HG02852 (cell line): ENCODE measurements around the gene PDCD7.

Source experiments
- ATAC-seq: cut with Tn5 transposase; IDR thresholded peaks from one replicate; pipeline ENCODE4 v1.9.1; 2021; ENCODE audit warnings: mild to moderate bottlenecking, moderate library complexity; ENCODE audit not compliant: unreplicated experiment

The PDCD7 gene

DNA sequence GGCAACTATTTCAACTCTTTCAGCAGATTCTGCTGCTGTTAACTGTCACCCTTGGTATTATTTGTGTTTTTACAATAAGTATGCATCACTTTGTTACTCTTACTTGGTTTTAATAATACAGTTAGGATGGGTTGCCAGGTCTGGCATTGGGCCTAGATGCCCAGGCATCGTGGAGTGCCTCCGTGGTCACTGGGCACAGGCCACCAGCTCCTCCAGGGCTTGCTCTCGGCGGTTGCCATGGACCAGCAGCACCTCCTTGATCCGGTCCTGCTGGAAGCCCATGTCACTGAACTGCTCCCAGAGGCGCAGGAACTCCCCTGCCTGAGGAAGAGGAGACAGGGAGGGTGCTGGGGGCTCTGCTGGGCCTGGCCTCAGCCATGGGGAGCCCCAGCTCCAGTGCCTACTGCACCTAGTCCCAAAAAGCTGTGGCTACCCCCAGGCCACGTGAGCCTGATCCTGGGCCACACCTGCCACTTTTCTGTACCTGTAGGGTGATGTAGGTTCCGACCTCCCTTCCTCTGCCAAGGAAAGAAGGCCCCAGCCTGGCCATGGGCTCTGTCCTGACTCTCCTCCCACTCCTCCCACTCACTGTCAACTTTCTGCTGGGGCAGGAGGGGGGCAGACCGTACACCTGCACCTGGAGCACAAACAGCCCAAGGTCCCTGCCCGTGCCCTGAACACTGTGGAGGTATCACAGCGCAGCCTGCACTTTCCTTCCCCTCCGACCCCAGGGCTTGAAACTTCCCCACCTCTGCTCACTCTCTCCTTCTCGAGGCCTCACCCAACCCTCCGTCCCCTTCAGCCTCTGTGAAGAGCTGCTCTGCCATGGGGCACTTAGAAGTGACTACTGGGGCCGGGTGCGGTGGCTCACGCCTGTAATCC, 40.5 kb downstream of the PDCD7 start:
- no peak for ATAC-seq

DNA sequence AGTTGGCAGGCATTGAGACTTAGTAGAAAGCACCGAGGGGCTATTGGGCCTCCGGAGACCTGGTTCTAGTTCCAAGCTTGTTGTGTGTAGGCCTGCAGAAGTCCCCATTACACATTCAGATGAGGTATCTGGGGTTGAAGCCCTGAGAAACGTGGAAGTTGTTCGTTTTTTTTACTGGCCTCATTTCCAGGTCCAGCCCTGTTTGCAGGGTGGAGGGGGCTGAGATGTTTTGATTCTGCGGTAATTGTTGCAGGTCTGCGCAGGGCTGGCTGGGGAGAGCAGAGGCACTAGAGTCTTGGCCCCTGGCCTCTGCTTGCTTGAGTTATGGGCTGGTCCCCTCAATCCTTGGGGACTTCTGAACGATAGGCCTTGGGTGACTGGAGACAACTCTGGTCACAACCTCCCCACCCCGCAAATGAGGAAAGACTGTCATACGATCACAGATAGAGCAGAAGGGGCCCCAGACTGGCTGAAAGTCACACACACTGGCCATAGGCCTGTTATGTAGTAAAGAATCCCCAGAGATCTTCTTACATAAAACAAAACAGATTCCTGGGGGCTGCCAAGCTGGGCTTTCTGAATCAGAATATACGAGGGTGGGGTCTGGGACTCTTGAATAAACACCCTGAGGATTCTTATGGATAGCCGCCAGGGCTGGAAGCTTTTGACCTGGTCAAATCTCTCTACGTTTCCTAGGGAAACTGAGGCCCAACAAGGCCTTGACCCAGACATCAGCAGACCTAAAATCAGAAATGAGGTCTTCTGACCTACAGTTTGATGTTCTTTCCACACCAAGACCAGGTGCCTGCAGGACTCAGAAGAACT, 41.5 kb downstream of the PDCD7 start:
- ATAC-seq, result no peak

GRCh38 chr15:65089206-65089824, 44.3 kb downstream of the PDCD7 start:
- ATAC-seq, result no peak

DNA sequence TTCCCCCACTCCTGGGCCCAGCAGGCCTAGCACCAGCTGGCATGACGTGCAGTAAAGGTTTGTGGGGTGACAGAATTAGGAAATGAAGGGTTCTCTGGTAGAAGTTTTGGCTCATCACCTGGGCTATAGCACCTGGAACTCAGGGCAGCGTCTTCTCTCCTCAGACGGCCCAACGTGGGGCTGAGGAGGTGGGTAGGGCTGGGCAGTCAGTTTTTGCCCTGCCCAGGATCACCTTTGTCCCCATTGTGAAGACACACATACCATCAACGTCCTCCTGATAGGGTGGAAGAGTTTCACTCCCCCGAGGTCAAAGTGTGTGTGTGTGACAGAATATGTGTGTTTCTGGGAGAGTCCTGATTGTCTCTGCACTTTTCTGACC, 45.0 kb downstream of the PDCD7 start:
- ATAC-seq, result no peak

- ATAC-seq, result no peak
These were observed 45.5 kb downstream of the PDCD7 start for GRCh38 chr15:65087873-65088642.

GRCh38 chr15:65087411-65087810, 46.2 kb downstream of the PDCD7 start:
- ATAC-seq, result no peak

GRCh38 chr15:65086680-65087111, 46.9 kb downstream of the PDCD7 start:
- ATAC-seq, result no peak

DNA sequence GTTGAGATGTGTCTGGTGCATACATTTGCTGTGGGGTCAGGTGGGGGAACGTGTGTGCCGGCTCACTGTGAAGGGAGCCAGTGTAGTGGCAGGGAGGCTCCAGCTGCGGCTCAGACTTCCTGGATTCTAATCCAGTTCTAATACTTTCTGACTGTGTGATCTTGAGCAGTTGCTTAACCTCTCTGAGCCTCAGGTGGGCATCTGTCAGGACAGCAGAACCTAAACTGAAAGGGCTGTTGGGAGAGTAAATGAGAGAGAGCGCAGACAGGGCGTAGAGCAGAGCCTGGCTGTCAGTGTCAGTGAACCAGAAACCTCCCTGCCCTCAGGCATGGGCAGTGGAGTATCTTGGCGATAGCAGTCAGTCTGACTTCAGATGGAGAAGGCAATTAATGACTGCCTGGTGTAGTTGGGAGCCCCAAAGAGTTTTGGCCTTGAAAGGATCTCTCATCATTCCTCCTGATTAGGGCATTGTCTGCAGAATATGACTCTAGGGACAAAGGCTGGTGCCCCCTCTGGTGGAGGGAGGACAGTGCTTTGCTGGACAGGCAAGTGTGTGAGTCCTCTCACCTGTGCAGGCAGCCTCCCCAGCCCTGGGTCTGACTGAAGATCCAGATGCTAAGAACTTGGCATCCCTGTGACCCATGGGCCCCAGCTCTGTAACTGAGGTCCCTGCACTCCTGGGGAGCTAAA, 47.5 kb downstream of the PDCD7 start:
- ATAC-seq, result no peak

GRCh38 chr15:65085207-65085753, 48.3 kb downstream of the PDCD7 start:
- no peak for ATAC-seq

GRCh38 chr15:65084500-65085206, 49.0 kb downstream of the PDCD7 start:
- ATAC-seq, result no peak

DNA sequence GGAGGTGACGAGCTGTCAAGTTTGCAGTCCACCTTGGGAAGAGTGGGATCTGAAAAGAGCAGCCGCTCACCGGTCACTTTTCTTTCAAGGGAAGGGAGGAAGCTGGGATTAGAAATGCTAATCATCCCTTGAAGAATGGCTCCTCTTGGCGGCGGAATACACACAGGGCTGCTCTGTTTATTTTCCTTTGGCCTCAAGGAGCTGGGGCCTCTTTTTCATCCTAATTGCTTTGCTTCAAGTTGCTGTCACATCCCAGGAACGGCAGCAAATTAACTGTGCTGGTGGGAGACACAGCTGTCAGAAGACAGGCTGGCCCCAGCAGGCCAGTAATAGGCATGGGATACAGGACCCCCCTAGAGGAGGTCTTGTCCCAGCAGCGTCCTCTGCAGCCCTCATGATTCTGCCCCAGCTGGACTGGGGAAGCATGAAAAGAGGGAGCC, 50.3 kb downstream of the PDCD7 start:
- ATAC-seq, result no peak

DNA sequence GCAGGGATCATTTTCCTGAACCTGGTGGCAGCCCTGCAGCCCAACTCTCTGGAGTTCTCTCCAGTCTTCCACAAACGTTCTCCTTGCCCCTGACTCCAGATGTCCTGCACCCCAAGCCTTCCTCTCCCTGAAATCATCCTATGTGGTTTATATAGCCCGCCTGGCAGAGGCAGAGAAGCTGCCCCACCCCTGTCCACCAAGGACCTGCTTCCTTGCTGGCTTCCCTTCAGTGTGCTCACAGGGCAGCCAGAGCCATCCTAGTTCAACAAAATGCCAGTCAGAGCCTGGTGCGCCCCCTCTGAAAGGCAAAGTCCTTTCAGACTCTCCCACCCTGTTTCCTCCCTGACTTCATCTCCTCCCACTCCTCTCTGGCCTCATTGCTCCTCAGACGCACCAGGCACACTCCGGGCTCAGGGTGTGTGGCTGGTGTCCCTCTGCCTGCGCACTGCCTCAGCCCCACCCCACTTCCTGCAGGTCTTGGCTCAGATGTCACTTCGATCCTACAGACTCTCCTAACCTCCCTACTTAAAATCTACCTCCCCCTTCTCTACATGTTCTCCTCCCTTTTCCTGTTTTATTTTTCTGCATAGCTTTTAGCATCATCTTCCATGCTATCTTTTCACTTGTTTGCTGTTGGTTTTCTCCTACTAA, 51.2 kb downstream of the PDCD7 start:
- no peak for ATAC-seq

DNA sequence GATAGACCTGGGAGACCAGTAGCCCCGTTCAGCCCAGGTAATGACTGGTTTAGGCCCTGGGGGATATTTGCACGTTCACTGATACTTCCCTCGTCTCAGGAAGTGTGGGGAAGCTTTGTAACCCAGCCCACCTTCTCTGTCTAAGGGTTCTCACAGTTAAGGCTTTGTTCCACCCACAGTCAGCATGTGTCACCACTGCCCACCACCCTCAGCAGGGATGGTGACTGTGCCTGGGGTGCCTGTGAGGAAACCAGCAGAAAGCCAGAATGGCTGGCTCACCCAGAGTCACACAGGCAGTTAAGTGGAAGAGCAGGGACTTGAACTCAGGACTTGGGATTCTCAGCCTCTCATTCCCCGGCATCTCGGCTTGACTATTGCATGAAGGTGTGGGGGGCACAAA, 51.9 kb downstream of the PDCD7 start:
- no peak for ATAC-seq

DNA sequence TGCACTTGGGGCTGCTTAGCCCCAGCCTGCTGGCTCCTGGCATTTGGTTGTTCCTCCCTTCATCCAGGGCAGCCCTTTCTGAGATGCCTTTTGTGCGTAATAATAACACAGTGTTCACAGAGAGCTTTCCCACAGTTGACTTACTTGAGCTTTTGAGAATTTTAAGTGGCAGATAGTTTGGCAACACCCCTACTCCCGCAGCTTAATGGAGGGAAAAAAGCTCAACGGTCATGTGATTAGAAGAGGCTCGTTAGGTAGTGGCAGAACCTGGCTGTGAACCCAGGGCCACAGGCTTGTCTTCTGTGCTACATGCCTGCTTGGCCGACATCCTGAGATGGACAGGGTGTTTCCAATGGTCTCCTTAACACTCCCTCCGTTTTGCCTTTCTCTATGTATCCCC, 52.3 kb downstream of the PDCD7 start:
- no peak for ATAC-seq

DNA sequence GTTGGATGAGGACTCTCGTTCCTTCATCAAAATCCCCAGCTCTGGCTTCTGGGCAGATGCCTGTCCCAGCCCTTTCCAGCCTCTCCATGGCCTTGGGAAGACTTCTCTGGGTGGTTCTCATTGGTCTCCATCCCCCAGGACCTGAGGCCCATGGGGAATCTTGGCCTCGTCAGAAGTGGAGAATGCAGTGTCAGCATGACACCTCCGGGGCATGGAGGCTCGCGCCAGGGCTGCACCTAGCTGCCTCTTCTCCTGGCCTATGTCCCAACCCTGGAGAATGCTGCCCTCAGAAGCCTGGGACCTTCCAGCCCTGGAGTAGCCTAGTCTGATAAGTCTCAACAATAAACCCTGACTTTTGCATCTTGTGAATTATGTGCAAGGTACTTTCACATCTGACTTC, 54.0 kb downstream of the PDCD7 start:
- no peak for ATAC-seq

DNA sequence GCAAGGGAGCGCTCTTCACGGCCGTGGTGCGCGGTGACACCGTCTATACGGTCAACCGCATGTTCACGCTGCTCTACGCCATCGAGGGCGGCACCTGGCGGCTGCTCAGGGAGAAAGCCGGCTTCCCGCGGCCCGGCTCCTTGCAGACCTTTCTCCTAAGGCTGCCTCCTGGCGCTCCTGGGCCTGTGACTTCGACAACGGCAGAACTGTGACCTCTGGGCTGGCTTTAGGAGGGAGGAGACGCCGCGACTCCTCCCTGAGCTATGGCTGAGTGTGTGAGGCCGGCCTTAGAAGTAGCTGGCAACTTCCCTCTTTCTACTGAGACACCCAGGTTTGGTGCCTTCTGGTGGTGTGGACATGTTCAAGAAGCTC, 55.6 kb downstream of the PDCD7 start:
- no peak for ATAC-seq

DNA sequence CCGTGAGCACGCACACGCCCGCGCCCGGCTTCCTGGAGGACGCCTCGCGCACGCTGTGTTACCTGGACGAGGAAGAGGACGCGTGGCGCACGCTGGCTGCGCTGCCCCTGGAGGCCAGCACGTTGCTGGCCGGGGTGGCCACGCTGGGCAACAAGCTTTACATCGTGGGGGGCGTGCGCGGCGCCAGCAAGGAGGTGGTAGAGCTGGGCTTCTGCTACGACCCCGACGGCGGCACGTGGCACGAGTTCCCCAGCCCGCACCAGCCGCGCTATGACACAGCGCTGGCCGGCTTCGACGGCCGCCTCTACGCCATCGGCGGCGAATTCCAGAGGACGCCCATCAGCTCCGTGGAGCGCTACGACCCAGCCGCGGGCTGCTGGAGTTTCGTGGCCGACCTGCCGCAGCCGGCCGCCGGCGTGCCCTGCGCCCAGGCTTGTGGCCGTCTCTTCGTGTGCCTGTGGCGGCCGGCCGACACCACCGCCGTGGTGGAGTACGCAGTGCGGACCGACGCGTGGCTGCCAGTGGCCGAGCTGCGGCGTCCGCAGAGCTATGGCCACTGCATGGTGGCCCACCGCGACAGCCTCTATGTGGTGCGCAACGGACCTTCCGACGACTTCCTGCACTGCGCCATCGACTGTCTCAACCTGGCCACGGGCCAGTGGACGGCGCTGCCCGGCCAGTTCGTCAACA, 56.2 kb downstream of the PDCD7 start:
- ATAC-seq, result no peak
